AG04450 (cell line): ENCODE measurements around the gene BAZ2B. TPM values are rescaled to one million over a fixed set of nuclear protein-coding genes. Genes with fewer than 3 reads are reported as not detected.

Experiments used
- CTCF ChIA-PET: fragments of 300-600, 350-600 bp; formaldehyde crosslinking; extraction: SDS; loops from one replicate; lab custom pipeline; 2022; ENCODE audit warnings: antibody characterized with exemption, inconsistent platforms; lab: Charles Lee
- POLR2A ChIA-PET: fragments of 350-600 bp; formaldehyde crosslinking; extraction: SDS; loops from one replicate; lab custom pipeline; 2021; ENCODE audit warnings: antibody characterized with exemption, inconsistent platforms; lab: Yijun Ruan, JAX
- DNase-seq: peaks from one replicate; pipeline ENCODE4 v3.0.0-alpha.2; 2011; ENCODE audit warnings: low read depth, low spot score
- H3K27ac ChIP-seq: one replicate; pipeline ENCODE4 v1.5.1; 2012; ENCODE audit warnings: low read depth, low read length, control low read depth
- H3K27me3 ChIP-seq: one replicate; pipeline ENCODE4 v1.6.0; 2012; ENCODE audit warnings: low read length; ENCODE audit not compliant: control insufficient read depth, insufficient read depth
- H3K4me3 ChIP-seq: 2 replicates; pipeline ENCODE4 v1.5.1; 2011; ENCODE audit warnings: mild to moderate bottlenecking, low read depth, low read length, control low read depth
- H3K9me3 ChIP-seq: 2 replicates; pipeline ENCODE4 v1.5.1; 2012; ENCODE audit warnings: low read length; ENCODE audit not compliant: control insufficient read depth, insufficient read depth
- polyA plus RNA-seq: library from polyadenylated mRNA; depleted of rRNA; stranded (reverse); fragments of >200 nt; gene quantifications from 2 replicates; pipeline ENCODE4 v1.2.3, GENCODE V29; 2011
- TF ChIP-seq, protein P1 (sequence below): IDR thresholded peaks from 2 replicates; pipeline ENCODE4 v1.5.1; 2011; ENCODE audit warnings: low read depth, low read length, control low read depth, inconsistent platforms

The BAZ2B gene
- polyA plus RNA-seq, 1 experiment = 44.7 TPM

DNA sequence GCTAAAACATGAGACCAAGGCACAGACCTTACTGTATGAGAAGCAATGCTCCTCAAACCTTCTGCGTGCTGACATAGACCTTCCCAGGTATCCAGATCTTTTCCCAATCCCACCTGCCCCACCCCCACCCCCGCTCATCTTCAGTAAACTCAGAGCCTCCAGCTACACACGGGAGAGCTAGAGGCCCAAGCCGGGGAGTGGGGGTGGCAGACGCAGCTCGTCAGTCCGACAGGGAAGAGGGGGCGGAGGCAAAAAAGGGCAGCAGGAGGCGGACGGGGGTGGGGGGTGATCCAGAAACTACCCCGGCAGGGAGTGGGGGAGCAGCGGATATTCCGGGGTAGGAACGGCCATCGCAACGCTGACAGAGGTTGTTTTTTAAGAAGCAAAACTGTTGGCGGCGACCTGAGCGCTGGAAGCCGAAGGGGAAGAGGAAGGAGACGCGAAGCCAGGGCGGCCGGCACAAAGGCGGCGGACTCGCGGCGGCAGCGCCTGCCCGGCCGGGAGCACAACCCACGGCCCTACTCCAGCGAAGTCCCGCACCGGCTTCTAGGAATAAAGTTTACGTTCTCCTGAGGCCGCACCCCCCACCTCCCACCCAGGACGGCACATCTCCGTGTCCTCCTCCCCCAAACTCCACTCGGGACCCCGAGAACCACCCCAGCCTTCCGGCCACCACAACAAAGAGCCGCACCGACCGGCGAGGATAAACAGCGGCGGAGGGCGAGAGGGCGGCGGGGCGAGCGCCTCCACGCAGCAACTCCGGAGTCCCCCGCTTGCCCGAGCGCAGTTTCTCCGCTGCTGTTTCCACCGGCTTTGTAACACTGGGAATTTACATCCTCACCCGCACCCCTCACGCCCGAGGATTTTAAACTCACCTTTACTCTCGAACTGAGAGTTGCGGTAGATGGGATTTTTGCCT, 722 bp downstream of the BAZ2B start:
- TF ChIP-seq, protein P1, sequence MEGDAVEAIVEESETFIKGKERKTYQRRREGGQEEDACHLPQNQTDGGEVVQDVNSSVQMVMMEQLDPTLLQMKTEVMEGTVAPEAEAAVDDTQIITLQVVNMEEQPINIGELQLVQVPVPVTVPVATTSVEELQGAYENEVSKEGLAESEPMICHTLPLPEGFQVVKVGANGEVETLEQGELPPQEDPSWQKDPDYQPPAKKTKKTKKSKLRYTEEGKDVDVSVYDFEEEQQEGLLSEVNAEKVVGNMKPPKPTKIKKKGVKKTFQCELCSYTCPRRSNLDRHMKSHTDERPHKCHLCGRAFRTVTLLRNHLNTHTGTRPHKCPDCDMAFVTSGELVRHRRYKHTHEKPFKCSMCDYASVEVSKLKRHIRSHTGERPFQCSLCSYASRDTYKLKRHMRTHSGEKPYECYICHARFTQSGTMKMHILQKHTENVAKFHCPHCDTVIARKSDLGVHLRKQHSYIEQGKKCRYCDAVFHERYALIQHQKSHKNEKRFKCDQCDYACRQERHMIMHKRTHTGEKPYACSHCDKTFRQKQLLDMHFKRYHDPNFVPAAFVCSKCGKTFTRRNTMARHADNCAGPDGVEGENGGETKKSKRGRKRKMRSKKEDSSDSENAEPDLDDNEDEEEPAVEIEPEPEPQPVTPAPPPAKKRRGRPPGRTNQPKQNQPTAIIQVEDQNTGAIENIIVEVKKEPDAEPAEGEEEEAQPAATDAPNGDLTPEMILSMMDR = no peak
- Histone ChIP-seq H3K4me3 (peak overlapping the region; percentile 79), H3K27me3 (no peaks in the 10 kb centered on the region), H3K9me3 (no peaks in the 10 kb centered on the region), H3K27ac (peak overlapping the region; percentile 96)
- ChIA-PET CTCF (interaction anchor here (0.6 to 1.5 kb wide), 6 partner anchors 20 to 1740 kb away, joined by 3 to 7 read pairs (median 4); no protein-coding TSS in a partner anchor), POLR2A (interaction anchor here (0.6 to 3.5 kb wide), 18 partner anchors 11 to 563 kb away, joined by 3 to 46 read pairs (median 4); partner anchors contain the start of gene MARCHF7)
- peak; percentile 84 for DNase-seq

GRCh38 chr2:159614534-159615366, 1.6 kb downstream of the BAZ2B start:
- Histone ChIP-seq H3K27me3 (no peaks in the 10 kb centered on the region), H3K4me3 (peak overlapping the region; percentile 79), H3K9me3 (no peaks in the 10 kb centered on the region), H3K27ac (peak overlapping the region; percentile 96)
- peak; percentile 43 for DNase-seq
- ChIA-PET POLR2A (interaction anchor here (0.6 to 3.5 kb wide), 13 partner anchors 10 to 562 kb away, joined by 3 to 46 read pairs (median 6); partner anchors contain the start of gene MARCHF7), CTCF (interaction anchor here (0.6 to 1.5 kb wide), 5 partner anchors 19 to 1741 kb away, joined by 3 to 7 read pairs (median 5); no protein-coding TSS in a partner anchor)
- TF ChIP-seq, protein P1 = no peak

- no peak for DNase-seq
- H3K27me3 ChIP-seq = no peaks in the 10 kb centered on the region
- CTCF ChIA-PET = interaction anchor here (1.5 kb wide), 1 partner anchor 98 kb away, joined by 5 read pairs; no protein-coding TSS in a partner anchor
- H3K4me3 ChIP-seq = peak overlapping the region; percentile 79
- no peak overlapping the region for H3K27ac ChIP-seq
- TF ChIP-seq, protein P1 = no peak
- POLR2A ChIA-PET = interaction anchor here (1.7 kb wide), 1 partner anchor 9 kb away, joined by 19 read pairs; no protein-coding TSS in a partner anchor
- H3K9me3 ChIP-seq = no peaks in the 10 kb centered on the region
Observed at GRCh38 chr2:159613651-159614285, 2.6 kb downstream of the BAZ2B start.

- POLR2A ChIA-PET = interaction anchor here (0.6 to 0.7 kb wide), 2 partner anchors 35 to 398 kb away, joined by 3 to 4 read pairs; no protein-coding TSS in a partner anchor
- peak overlapping the region; percentile 79 for H3K4me3 ChIP-seq
- TF ChIP-seq, protein P1 = no peak
- CTCF ChIA-PET = interaction anchor here (1.1 kb wide), 1 partner anchor 494 kb away, joined by 3 read pairs; no protein-coding TSS in a partner anchor
- H3K27ac ChIP-seq = no peak overlapping the region
- no peaks in the 10 kb centered on the region for H3K27me3 ChIP-seq
- no peaks in the 10 kb centered on the region for H3K9me3 ChIP-seq
- DNase-seq = no peak
Observed at GRCh38 chr2:159613091-159613490, 3.3 kb downstream of the BAZ2B start.
